Right ventricle myocardium superior (tissue), 1 donor: ENCODE data around the gene NFAT5. TPM values are rescaled to one million over a fixed set of nuclear protein-coding genes. Genes with fewer than 3 reads are reported as not detected.

Experiments
- ATAC-seq: fragments of 200-7000 bp; cut with Tn5 transposase; one replicate; pipeline ENCODE4 v1.9.1; 2020; ENCODE audit warnings: mild to moderate bottlenecking; ENCODE audit not compliant: poor library complexity
- DNase-seq: peaks from one replicate; pipeline ENCODE4 v3.0.0-alpha.2; 2020
- intact Hi-C: fragments of 100-400 bp; cut with DNase I; formaldehyde crosslinking; loops from one replicate; pipeline ENCODE4 v1.11.2; 2022
- microRNA-seq: library from miRNA; unstranded; fragments of <30 nt; microRNA quantifications from one replicate; pipeline ENCODE4 v1.2.0, GENCODE V29; 2020
- total RNA-seq: library from RNA; stranded (reverse); fragmentation: NEBNext Ultra II Directional; extraction: Animal tissue kit (Norgen Biotek cat#: 25700); gene quantifications from one replicate; pipeline ENCODE4 v1.2.1, GENCODE V29; 2021
- donor health status: DM: no; HTN: yes; CAD: no; lungs with severe emphysema.

The NFAT5 gene
- total RNA-seq, 1 donor from 2014 or later, result 13.9 TPM

GRCh38 chr16:69748694-69749345 is 183.1 kb downstream of the NFAT5 start:
- intact Hi-C loops, result no loop called here
- no peak for ATAC-seq

GRCh38 chr16:69754143-69754468 is 188.3 kb downstream of the NFAT5 start:
- ATAC-seq (no peak), DNase-seq (no peak)
- intact Hi-C loops, result loop anchor here (2.0 to 10.0 kb wide), 2 partner anchors 45 to 359 kb away; no protein-coding TSS in a partner anchor

More at GRCh38 chr16:69748694-69749345, 183.1 kb downstream of the NFAT5 start:
- no peak for DNase-seq

Small RNAs within 50 kb of the gene (microRNA-seq; reads per million reads assigned to microRNA genes)
- not detected for gene MIR1538

Other genes starting within 250 kb of the NFAT5 start
- 5.6 TPM for gene PDF, start 235.4 kb upstream of the NFAT5 start, total RNA-seq
- gene COG8, start 226.4 kb upstream of the NFAT5 start, total RNA-seq, result 22.0 TPM
- gene NIP7, start 226.2 kb upstream of the NFAT5 start, total RNA-seq, result 7.3 TPM
- not detected for gene TMED6, start 214.2 kb upstream of the NFAT5 start, total RNA-seq
- 19.4 TPM for gene TERF2, start 180.0 kb upstream of the NFAT5 start, total RNA-seq
- 55.4 TPM for gene CYB5B, start 141.3 kb upstream of the NFAT5 start, total RNA-seq
- 45.8 TPM for gene NQO1, start 160.6 kb downstream of the NFAT5 start, total RNA-seq
- gene NOB1, start 189.0 kb downstream of the NFAT5 start, total RNA-seq, result 15.6 TPM
- gene WWP2, start 196.4 kb downstream of the NFAT5 start, total RNA-seq, result 21.7 TPM